Kidney (tissue), 14 donors: ENCODE data around the gene CCNG2. TPM values are rescaled to one million over a fixed set of nuclear protein-coding genes. Genes with fewer than 3 reads are reported as not detected.

Experiments
- DNase-seq, 5 donors: peaks; one replicate each; pipeline ENCODE4 v3.0.0-alpha.2; 2013 to 2020
- FAIRE-seq: peaks from 2 replicates; lab custom pipeline; 2012; peaks lifted over from hg19 to GRCh38; lab: Jason Lieb, UNC
- H3K27ac ChIP-seq, 2 donors: one replicate each; pipeline ENCODE4 v1.7.0; 2013; ENCODE audit warnings: low read depth in 2 of 2, low read length in 2 of 2, inconsistent platforms in 1 of 2
- H3K27me3 ChIP-seq: one replicate; pipeline ENCODE4 v1.7.1; 2013; ENCODE audit warnings: low read length, inconsistent platforms; ENCODE audit not compliant: control insufficient read depth, insufficient read depth
- H3K36me3 ChIP-seq, 3 donors: one replicate each; pipeline versions ENCODE4 v1.7.0 to v1.7.1; 2013; ENCODE audit warnings: low read length in 3 of 3, control low read depth in 1 of 3, inconsistent platforms in 1 of 3; ENCODE audit not compliant: insufficient read depth in 3 of 3, control insufficient read depth in 2 of 3
- H3K4me1 ChIP-seq, 3 donors: one replicate each; pipeline versions ENCODE4 v1.7.0 to v1.7.1; 2013; ENCODE audit warnings: low read length in 3 of 3, inconsistent platforms in 1 of 3, low read depth in 1 of 3; ENCODE audit not compliant: control insufficient read depth in 2 of 3, insufficient read depth in 2 of 3
- H3K4me3 ChIP-seq, 3 donors: one replicate each; pipeline versions ENCODE4 v1.7.0 to v1.8.1; 2013; ENCODE audit warnings: low read length in 3 of 3, control low read depth in 1 of 3, inconsistent platforms in 1 of 3
- H3K9ac ChIP-seq, 3 donors: one replicate each; pipeline versions ENCODE4 v1.7.0 to v1.7.1; 2013; ENCODE audit warnings: low read length in 3 of 3, control low read depth in 1 of 3, inconsistent platforms in 1 of 3
- H3K9me3 ChIP-seq, 3 donors: one replicate each; pipeline versions ENCODE4 v1.7.0 to v1.7.1; 2013; ENCODE audit warnings: low read length in 3 of 3, control low read depth in 1 of 3, inconsistent platforms in 1 of 3; ENCODE audit not compliant: control insufficient read depth in 2 of 3, insufficient read depth in 1 of 3
- intact Hi-C: fragments of 100-400 bp; cut with DNase I; formaldehyde crosslinking; loops from one replicate; pipeline ENCODE4 v1.11.1; 2022
- polyA plus RNA-seq: library from polyadenylated mRNA; stranded (reverse); fragments of 350-450 nt; fragmentation: Illumina TruSeq; extraction: RNeasy Lipid Tissue Mini Kit (QIAGEN cat#74804); gene quantifications from one replicate; pipeline ENCODE4 v1.2.3, GENCODE V29; 2014; ENCODE audit warnings: low read depth, low replicate concordance; ENCODE audit not compliant: insufficient read depth
- total RNA-seq: library from RNA; stranded (reverse); fragmentation: NEBNext Ultra II Directional; extraction: Animal tissue kit (Norgen Biotek cat#: 25700); gene quantifications from one replicate; pipeline ENCODE4 v1.2.1, GENCODE V29; 2021
- TF ChIP-seq, protein P1 (sequence below): IDR thresholded peaks from 3 replicates; pipeline ENCODE4 v1.5.1; 2012; ENCODE audit warnings: mild to moderate bottlenecking, moderate library complexity, borderline replicate concordance; ENCODE audit not compliant: insufficient read depth; ENCODE audit errors: extremely low read depth
- donor health status: control.
- donor health status: control.
- donor health status: control.
- donor health status: control.
- donor health status: control.
- donor health status: DM: yes; HTN: yes; CAD: no.
- donor health status: Normal renal cell carcinoma (clear cell type).

CCNG2 gene
- total and polyA plus RNA-seq, 2 donors from 2014 or later: 26.4 to 75.8 TPM

DNA sequence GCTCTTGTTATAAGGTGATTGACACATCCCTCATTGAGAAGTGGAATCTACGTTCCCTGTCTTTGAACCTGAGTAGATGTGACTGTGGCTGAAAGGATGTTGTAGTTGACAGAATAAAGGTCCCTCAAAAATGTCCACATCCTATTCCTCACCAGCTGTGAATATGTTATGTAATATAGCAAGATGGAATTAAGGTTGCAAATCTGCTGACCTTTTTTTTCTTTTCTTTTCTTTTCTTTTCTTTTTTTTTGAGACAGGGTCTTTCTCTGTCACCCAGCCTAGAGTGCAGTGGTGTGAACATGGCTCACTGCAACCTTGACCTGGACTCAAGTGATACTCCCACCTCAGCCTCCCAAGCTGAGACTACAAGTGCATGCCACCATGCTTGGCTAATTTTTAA is 7.2 kb upstream of the CCNG2 start:
- H3K27ac ChIP-seq: no peak overlapping the region
- intact Hi-C loops: no loop called here
- no peak overlapping the region for H3K4me3 ChIP-seq
- FAIRE-seq (no peak), DNase-seq (no peak)
- H3K27me3 ChIP-seq: no peaks in the 10 kb centered on the region
- no peaks in the 10 kb centered on the region for H3K36me3 ChIP-seq
- no peak overlapping the region for H3K9ac ChIP-seq
- TF ChIP-seq, protein P1, sequence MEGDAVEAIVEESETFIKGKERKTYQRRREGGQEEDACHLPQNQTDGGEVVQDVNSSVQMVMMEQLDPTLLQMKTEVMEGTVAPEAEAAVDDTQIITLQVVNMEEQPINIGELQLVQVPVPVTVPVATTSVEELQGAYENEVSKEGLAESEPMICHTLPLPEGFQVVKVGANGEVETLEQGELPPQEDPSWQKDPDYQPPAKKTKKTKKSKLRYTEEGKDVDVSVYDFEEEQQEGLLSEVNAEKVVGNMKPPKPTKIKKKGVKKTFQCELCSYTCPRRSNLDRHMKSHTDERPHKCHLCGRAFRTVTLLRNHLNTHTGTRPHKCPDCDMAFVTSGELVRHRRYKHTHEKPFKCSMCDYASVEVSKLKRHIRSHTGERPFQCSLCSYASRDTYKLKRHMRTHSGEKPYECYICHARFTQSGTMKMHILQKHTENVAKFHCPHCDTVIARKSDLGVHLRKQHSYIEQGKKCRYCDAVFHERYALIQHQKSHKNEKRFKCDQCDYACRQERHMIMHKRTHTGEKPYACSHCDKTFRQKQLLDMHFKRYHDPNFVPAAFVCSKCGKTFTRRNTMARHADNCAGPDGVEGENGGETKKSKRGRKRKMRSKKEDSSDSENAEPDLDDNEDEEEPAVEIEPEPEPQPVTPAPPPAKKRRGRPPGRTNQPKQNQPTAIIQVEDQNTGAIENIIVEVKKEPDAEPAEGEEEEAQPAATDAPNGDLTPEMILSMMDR: no peak
- H3K9me3 ChIP-seq: no peaks in the 10 kb centered on the region
- H3K4me1 ChIP-seq: peaks cover 0 to 3% (median 0%) of the 10 kb centered on the region in 3 donors

- H3K9ac ChIP-seq: no peak overlapping the region
- intact Hi-C loops: no loop called here
- H3K9me3 ChIP-seq: no peaks in the 10 kb centered on the region
- TF ChIP-seq, protein P1: no peak
- peaks cover 0 to 4% (median 2%) of the 10 kb centered on the region in 3 donors for H3K4me1 ChIP-seq
- H3K27me3 ChIP-seq: no peaks in the 10 kb centered on the region
- H3K36me3 ChIP-seq: no peaks in the 10 kb centered on the region
- no peak overlapping the region for H3K27ac ChIP-seq
- no peak overlapping the region for H3K4me3 ChIP-seq
- DNase-seq (no peak), FAIRE-seq (no peak)
These were observed 5.8 kb upstream of the CCNG2 start for GRCh38 chr4:77151241-77151640.

DNA sequence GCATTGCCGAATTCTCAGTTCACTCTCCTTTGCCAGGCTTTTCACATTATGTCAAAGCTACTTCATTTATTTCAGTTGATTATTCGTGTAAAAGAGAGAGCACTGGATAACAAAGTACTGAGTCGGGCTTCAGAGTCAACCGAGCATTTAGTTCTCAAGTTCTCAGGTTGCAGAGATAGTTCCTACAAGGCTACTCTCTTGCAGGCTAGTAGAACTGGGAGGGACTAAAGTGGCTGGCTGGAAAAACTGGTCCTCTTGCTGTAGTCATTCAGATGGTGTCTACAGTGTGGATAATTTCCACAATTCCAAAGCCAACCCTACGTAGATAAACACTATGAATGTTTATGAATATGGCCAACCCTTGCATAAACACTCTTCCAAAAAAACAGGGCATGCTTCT is 4.6 kb upstream of the CCNG2 start:
- no peak overlapping the region for H3K4me3 ChIP-seq
- intact Hi-C loops: no loop called here
- H3K9ac ChIP-seq: no peak overlapping the region
- no peak overlapping the region for H3K27ac ChIP-seq
- peak in 3 of 5 donors; percentile 44 to 81 (median 79) for DNase-seq
- H3K36me3 ChIP-seq: no peaks in the 10 kb centered on the region
- no peak for FAIRE-seq
- H3K4me1 ChIP-seq: peaks cover 0 to 4% (median 2%) of the 10 kb centered on the region in 3 donors
- no peaks in the 10 kb centered on the region for H3K27me3 ChIP-seq
- no peaks in the 10 kb centered on the region for H3K9me3 ChIP-seq
- TF ChIP-seq, protein P1: no peak

GRCh38 chr4:77153006-77153405 is 4.0 kb upstream of the CCNG2 start:
- FAIRE-seq (no peak), DNase-seq (no peak)
- Histone ChIP-seq H3K4me3 (no peak overlapping the region), H3K36me3 (no peaks in the 10 kb centered on the region), H3K9ac (no peak overlapping the region), H3K9me3 (no peaks in the 10 kb centered on the region), H3K27me3 (no peaks in the 10 kb centered on the region), H3K27ac (no peak overlapping the region), H3K4me1 (peaks cover 0 to 4% (median 2%) of the 10 kb centered on the region in 3 donors)
- intact Hi-C loops: no loop called here
- TF ChIP-seq, protein P1: no peak
